ENCODE measurements around the gene COL7A1.

COL7A1 gene

DNA sequence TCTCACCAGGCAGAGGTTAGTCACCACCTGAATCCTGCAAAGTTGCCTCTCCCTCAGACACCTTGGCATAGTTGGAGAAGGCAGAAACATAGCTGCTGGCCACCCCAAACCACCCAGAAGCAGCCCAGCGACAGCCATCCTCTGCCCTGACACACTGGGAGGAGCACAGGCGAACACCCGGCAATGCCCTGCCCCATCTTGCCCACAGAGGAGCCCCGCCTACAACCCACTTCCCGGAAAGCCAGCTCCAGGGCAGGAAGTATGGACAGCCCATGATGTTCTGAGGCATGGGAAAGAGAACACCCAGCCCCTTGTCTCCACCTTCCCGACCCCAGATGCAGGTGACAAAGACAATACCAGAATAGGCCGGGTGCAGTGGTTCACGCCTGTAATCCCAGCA is 78.6 kb downstream of the COL7A1 start:
- no peak for DNase-seq
- no peaks in the 10 kb centered on the region for H3K27me3 ChIP-seq (ENCODE audit: insufficient read depth, low read depth, severe bottlenecking)
- H3K9me3 ChIP-seq (ENCODE audit: severe bottlenecking): no peaks in the 10 kb centered on the region
- H3K4me3 ChIP-seq (ENCODE audit: low read depth, low read length): no peak overlapping the region
- no peak overlapping the region for H3K27ac ChIP-seq
- TF ChIP-seq, protein P1, sequence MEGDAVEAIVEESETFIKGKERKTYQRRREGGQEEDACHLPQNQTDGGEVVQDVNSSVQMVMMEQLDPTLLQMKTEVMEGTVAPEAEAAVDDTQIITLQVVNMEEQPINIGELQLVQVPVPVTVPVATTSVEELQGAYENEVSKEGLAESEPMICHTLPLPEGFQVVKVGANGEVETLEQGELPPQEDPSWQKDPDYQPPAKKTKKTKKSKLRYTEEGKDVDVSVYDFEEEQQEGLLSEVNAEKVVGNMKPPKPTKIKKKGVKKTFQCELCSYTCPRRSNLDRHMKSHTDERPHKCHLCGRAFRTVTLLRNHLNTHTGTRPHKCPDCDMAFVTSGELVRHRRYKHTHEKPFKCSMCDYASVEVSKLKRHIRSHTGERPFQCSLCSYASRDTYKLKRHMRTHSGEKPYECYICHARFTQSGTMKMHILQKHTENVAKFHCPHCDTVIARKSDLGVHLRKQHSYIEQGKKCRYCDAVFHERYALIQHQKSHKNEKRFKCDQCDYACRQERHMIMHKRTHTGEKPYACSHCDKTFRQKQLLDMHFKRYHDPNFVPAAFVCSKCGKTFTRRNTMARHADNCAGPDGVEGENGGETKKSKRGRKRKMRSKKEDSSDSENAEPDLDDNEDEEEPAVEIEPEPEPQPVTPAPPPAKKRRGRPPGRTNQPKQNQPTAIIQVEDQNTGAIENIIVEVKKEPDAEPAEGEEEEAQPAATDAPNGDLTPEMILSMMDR (IDR thresholded peaks at IDR 0.05; ENCODE audit: low read depth, low read length): no peak
- no peaks in the 10 kb centered on the region for H3K36me3 ChIP-seq

DNA sequence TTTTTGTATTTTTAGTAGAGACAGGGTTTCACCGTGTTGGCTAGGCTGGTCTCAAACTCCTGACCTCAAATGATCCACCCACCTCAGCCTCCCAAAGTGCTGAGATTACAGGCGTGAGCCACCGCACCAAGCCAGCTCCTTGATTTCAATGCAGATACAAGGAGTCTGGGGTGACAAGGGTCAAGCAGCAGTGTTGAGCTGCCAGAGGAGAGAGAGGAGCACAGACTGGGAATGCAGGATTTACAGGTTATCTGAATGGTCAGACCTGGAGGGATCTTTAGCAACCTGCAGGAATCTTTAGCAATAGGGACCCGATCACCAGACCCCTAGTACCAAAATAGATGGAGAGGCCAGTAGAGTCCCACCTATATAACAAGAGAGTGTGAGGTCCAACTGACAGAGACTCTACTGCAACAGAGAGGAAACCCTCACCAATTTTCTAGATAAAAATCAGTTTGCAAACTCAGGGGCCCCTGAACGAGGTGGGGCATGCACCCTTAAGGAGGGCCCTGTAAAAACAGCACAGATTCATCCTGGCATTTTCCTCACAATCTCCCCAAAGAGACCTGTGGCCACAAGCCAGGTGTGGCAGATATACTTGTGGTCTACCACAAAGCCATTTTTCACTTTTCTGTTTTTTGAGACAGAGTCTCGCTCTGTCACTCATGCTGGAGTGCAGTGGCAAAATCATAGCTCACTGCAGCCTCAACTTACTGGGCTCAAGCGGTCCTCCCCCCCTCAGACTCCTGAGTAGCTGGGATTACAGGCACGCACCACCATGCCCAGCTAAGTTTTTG is 80.5 kb downstream of the COL7A1 start:
- H3K9me3 ChIP-seq (ENCODE audit: severe bottlenecking): no peaks in the 10 kb centered on the region
- no peaks in the 10 kb centered on the region for H3K27me3 ChIP-seq (ENCODE audit: insufficient read depth, low read depth, severe bottlenecking)
- TF ChIP-seq, protein P1 (IDR thresholded peaks at IDR 0.05; ENCODE audit: low read depth, low read length): no peak
- DNase-seq: no peak
- no peak overlapping the region for H3K4me3 ChIP-seq (ENCODE audit: low read depth, low read length)
- H3K36me3 ChIP-seq: no peaks in the 10 kb centered on the region
- no peak overlapping the region for H3K27ac ChIP-seq

All from WERI-Rb-1 (cell line).